Mononuclear cell (primary cell): ENCODE results near the gene NSL1. TPM values are rescaled to one million over a fixed set of nuclear protein-coding genes. Genes with fewer than 3 reads are reported as not detected.

Experiments used
- H3K27me3 ChIP-seq: 2 replicates; pipeline ENCODE4 v1.6.0; 2011; ENCODE audit warnings: low read length, control low read depth; ENCODE audit not compliant: insufficient read depth
- H3K4me1 ChIP-seq: 2 replicates; pipeline ENCODE4 v1.5.1; 2011; ENCODE audit warnings: mild to moderate bottlenecking, low read length, control low read depth; ENCODE audit not compliant: insufficient read depth
- H3K4me3 ChIP-seq: 2 replicates; pipeline ENCODE4 v1.5.1; 2011; ENCODE audit warnings: mild to moderate bottlenecking, low read length, moderate library complexity
- H3K9me3 ChIP-seq: 2 replicates; pipeline ENCODE4 v1.5.1; 2011; ENCODE audit warnings: low read depth, mild to moderate bottlenecking, control low read depth, low read length
- total RNA-seq: library from RNA; depleted of rRNA; stranded (reverse); fragments of >200 nt; gene quantifications from one replicate; pipeline ENCODE4 v1.2.3, GENCODE V29; 2012

NSL1 gene
- total RNA-seq, 1 donor, result 25.7 TPM

- peaks cover 18% of the 10 kb centered on the region for H3K27me3 ChIP-seq
- no peaks in the 10 kb centered on the region for H3K4me1 ChIP-seq
- H3K4me3 ChIP-seq, result no peak overlapping the region
- H3K9me3 ChIP-seq, result no peaks in the 10 kb centered on the region
These were observed 98.6 kb downstream of the NSL1 start for GRCh38 chr1:212692774-212693644.

DNA sequence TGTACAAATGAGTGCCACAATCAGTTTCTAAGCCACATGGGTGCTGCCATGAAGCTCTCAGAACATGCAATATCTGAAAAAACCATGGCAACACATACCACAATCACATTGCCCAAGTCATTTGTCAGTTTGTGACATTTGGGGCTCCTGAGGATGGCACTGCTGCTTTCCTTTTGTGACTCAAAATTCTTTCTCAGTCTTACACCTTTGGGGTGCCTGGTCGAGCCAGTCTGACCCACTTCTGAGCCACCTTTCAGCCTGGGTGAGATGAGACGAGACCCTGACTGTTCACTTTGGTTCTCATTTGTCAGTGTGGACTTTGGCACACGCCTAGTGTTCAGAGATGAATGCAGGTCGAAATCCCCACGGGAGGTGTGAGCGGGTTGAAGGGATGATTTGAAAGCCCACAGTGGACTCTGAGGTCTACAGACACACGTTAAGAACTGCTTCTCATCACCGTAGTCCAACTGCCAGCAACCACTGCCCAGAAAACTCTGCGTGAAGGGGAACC, 100.0 kb downstream of the NSL1 start:
- Histone ChIP-seq H3K27me3 (peaks cover 10% of the 10 kb centered on the region), H3K4me3 (no peak overlapping the region), H3K4me1 (no peaks in the 10 kb centered on the region), H3K9me3 (no peaks in the 10 kb centered on the region)

- Histone ChIP-seq H3K27me3 (peaks cover 7% of the 10 kb centered on the region), H3K9me3 (no peaks in the 10 kb centered on the region), H3K4me1 (peaks cover under 1% of the 10 kb centered on the region), H3K4me3 (no peak overlapping the region)
These were observed 100.7 kb downstream of the NSL1 start for GRCh38 chr1:212690816-212691403.

DNA sequence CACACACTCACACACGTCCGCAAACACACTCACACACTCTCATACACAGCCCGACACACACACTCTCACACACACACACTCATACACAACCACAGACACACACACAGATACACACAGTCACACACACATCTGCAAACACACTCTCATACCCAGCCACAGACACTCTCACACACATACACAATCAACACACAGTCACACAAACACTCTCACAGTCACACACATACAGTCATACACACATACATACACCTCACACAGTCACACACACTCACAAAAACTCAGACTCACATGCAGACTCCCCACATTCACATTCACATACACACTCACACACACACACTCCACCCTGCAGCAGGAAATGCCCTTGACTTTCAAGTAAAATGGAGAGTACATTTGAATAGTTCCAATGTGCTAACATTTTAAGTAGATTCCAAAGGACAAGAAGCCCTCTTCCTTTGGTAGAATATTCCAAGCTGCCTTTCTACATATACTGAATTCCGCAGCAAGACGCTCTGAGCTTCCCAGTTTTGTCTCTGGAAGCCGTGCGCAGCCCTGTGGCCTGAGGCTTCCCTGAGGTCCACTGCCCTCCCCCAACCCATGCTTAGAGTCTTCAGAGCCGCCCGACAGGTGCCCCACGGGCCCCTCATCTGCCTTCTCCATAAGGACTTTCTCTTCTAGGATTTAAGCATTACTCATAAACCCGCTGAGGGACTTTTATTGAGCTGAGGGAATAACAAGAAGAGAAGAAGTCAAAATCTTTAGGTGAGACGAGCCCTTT, 101.6 kb downstream of the NSL1 start:
- peaks cover 3% of the 10 kb centered on the region for H3K27me3 ChIP-seq
- H3K9me3 ChIP-seq, result no peaks in the 10 kb centered on the region
- H3K4me1 ChIP-seq, result peaks cover 10% of the 10 kb centered on the region
- no peak overlapping the region for H3K4me3 ChIP-seq

DNA sequence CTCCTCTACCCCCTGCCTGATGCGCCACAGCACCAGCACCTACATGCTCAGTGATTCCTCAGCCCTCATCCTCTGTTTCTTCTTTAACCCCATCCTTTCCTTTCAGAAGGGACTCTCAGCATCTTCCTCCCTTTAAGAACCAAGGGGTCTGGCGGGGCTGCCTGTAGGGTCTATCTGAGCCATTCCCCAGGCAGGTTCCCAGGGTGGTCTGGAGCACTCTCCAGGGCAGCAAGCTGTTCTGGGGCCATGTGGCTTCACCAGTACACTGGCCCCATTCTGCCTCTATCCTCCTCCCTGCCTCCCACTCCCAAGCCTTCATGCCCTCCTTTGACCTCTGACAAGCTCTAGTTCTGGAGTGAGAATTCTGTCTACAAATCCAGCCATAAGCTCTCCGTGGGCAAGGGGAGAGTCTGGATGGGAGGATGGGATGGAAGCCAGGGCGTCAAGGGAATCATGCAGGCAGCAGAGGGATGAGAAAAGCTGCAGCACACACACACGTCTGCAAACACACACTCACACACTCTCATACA, 102.3 kb downstream of the NSL1 start:
- no peak overlapping the region for H3K4me3 ChIP-seq
- peaks cover 17% of the 10 kb centered on the region for H3K4me1 ChIP-seq
- no peaks in the 10 kb centered on the region for H3K9me3 ChIP-seq
- H3K27me3 ChIP-seq, result peaks cover 3% of the 10 kb centered on the region

DNA sequence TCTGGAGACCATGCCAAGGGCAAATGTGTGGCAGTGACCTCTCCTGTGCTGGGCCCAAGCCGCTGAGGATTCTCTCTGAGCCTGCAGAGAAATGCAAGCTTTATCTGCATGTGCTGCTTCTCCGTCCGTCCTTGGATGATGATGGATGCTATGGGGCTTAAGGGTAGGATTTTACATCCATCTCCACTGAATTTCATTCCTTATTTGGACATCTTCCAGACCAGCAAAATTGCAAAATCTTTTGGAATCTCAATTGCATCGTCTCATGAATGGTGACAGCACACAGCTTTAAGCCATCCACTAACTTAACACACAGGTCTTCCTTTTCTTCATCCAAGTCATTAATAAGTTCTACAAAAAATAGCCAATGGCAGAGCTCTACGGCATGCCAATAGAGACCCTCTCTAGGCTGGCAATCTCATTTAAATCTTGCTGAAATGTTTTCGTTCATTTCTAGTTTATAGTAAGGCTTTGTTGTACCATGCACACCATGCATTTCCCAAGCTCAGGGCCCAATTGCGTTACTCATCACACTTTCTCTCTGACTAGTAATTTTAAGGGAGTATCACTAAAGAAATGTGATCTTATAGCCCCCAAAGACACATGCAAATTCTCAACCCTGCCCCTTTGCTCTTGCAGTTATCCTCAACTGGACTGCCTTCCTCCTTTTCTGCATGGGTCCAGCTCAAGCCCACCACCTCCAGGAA, 103.1 kb downstream of the NSL1 start:
- H3K4me3 ChIP-seq, result no peak overlapping the region
- H3K9me3 ChIP-seq, result no peaks in the 10 kb centered on the region
- no peaks in the 10 kb centered on the region for H3K27me3 ChIP-seq
- peaks cover 24% of the 10 kb centered on the region for H3K4me1 ChIP-seq

- no peaks in the 10 kb centered on the region for H3K9me3 ChIP-seq
- no peak overlapping the region for H3K4me3 ChIP-seq
- peaks cover 31% of the 10 kb centered on the region for H3K4me1 ChIP-seq
- no peaks in the 10 kb centered on the region for H3K27me3 ChIP-seq
These were observed 103.8 kb downstream of the NSL1 start for GRCh38 chr1:212687811-212688210.

DNA sequence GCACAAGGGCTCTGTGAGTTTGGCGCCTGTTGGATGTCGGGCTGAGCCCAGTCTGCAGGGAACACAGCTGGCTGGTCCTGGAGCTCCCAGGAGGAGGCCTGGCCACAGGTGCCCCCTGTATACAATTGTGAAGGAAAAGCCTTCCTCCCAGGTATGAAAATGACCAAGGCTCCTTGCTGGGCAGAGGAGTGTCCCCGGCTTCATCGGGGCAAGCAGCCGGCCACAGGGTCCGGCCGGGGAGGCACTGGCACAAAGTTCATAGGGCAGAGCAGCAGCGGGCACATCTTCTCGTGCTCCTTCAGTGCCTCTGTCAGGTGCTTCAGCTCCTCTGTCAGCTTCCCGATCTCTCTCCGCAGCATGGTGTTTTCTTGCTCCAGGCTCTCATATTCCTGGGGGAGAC, 105.0 kb downstream of the NSL1 start:
- Histone ChIP-seq H3K4me1 (peaks cover 41% of the 10 kb centered on the region), H3K4me3 (no peak overlapping the region), H3K9me3 (no peaks in the 10 kb centered on the region), H3K27me3 (no peaks in the 10 kb centered on the region)

DNA sequence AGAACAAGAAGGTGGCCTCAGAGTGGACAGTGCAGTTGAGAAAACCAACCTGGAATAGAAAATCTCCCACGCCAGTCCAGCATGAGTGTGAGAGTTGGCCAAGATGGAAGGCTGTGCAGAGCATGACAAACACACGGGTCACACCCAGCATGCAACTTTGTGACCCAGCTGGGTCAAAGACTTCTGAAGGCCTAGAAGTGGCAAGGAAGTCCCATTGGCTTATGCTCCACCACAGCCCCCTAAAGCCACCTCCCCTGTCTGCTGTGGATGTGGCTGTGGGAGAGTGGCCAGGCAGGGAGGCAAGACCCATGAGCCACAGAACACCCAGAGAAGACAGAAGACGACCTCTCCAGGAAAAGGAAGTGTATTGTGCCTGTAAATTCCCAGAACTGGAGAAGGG, 105.5 kb downstream of the NSL1 start:
- H3K4me1 ChIP-seq, result peaks cover 46% of the 10 kb centered on the region
- no peaks in the 10 kb centered on the region for H3K27me3 ChIP-seq
- H3K4me3 ChIP-seq, result no peak overlapping the region
- no peaks in the 10 kb centered on the region for H3K9me3 ChIP-seq

DNA sequence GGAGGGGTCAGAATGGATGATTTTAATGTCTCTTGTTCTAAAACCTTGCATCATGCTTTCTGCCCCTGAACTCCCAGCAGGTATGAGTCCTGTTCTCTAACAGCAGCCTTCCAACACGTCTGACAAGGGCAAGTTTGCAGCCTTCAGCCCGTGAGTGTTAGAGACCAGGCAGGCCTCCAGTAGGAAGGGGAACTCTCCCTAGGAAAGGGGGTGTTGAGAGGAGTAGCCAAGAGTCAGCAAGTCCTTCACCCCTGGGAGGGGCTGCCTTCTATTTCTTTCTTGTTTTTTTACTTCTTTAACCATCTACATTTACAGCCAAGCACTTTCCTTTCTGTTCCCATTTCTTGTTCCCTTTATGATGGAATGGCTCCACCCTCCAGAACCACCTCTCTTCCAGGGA, 106.1 kb downstream of the NSL1 start:
- H3K9me3 ChIP-seq, result no peaks in the 10 kb centered on the region
- peaks cover 46% of the 10 kb centered on the region for H3K4me1 ChIP-seq
- no peaks in the 10 kb centered on the region for H3K27me3 ChIP-seq
- H3K4me3 ChIP-seq, result no peak overlapping the region

- Histone ChIP-seq H3K27me3 (no peaks in the 10 kb centered on the region), H3K9me3 (no peaks in the 10 kb centered on the region), H3K4me1 (peaks cover 46% of the 10 kb centered on the region), H3K4me3 (no peak overlapping the region)
These were observed 107.0 kb downstream of the NSL1 start for GRCh38 chr1:212684521-212685090.

DNA sequence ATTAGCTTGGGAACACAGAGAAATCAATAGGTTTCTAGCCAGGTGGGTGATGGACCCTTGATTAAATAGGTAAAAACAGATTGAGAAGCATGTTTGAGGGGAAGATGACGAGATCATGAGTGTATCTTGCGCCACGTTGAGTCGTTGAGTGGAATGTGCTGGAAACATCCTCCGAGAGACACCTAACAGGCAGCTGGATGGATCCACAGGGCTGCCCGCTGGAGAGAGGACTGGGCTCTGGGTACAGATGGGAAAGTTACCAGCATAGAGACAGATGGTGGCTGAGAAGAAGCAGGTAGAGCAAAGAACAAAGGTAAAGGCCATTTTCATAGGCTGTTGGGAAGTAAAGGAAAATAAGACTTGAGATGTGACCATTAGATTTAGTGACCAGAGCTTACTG, 107.5 kb downstream of the NSL1 start:
- H3K4me1 ChIP-seq, result peaks cover 52% of the 10 kb centered on the region
- no peaks in the 10 kb centered on the region for H3K27me3 ChIP-seq
- H3K4me3 ChIP-seq, result no peak overlapping the region
- no peaks in the 10 kb centered on the region for H3K9me3 ChIP-seq

DNA sequence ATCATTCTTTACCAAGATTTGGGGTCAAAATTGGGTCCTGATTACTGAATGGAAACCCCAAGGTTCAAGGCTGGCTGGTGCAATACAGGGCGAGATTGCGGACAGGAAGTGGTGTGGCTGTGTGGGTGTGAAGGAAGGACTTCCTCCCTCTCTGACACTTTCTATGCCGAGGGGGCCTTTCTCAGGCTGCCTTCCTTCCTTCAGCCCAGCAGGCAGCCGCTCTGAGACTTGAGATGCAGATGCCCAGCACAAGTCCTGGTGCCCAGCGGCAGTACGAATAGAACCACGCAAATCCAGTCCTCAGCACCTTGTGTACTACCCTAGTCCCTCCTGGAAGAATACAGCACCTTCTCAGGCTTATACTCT, 108.2 kb downstream of the NSL1 start:
- Histone ChIP-seq H3K27me3 (no peaks in the 10 kb centered on the region), H3K4me1 (peaks cover 59% of the 10 kb centered on the region), H3K9me3 (no peaks in the 10 kb centered on the region), H3K4me3 (no peak overlapping the region)

GRCh38 chr1:212680680-212681389, 110.7 kb downstream of the NSL1 start:
- H3K9me3 ChIP-seq, result no peaks in the 10 kb centered on the region
- no peaks in the 10 kb centered on the region for H3K27me3 ChIP-seq
- H3K4me1 ChIP-seq, result peaks cover 68% of the 10 kb centered on the region
- no peak overlapping the region for H3K4me3 ChIP-seq
